Suprapubic skin (tissue), 3 donors: Measurements from ENCODE around the gene KIF19.

Source experiments
- EP300 ChIP-seq: sonication (generic); formaldehyde crosslinking; IDR thresholded peaks from one replicate; pipeline ENCODE4 v1.6.1; 2017; ENCODE audit warnings: antibody characterized with exemption
- POLR2A ChIP-seq, 2 donors: fragments of 450-650 bp; IDR thresholded peaks; one replicate each; pipeline ENCODE4 v1.6.1; 2017; ENCODE audit warnings: antibody characterized with exemption in 2 of 2, mild to moderate bottlenecking in 2 of 2, moderate library complexity in 2 of 2
- TF ChIP-seq, protein P1 (sequence below), 2 donors: fragments of 200-600 bp in 1 of 2; fragments of 450-650 bp in 1 of 2; sonication (generic) in 1 of 2; IDR thresholded peaks; one replicate each; pipeline ENCODE4 v1.5.1; 2016 to 2019; ENCODE audit warnings: antibody characterized with exemption in 2 of 2, mild to moderate bottlenecking in 1 of 2, moderate library complexity in 1 of 2

DNA sequence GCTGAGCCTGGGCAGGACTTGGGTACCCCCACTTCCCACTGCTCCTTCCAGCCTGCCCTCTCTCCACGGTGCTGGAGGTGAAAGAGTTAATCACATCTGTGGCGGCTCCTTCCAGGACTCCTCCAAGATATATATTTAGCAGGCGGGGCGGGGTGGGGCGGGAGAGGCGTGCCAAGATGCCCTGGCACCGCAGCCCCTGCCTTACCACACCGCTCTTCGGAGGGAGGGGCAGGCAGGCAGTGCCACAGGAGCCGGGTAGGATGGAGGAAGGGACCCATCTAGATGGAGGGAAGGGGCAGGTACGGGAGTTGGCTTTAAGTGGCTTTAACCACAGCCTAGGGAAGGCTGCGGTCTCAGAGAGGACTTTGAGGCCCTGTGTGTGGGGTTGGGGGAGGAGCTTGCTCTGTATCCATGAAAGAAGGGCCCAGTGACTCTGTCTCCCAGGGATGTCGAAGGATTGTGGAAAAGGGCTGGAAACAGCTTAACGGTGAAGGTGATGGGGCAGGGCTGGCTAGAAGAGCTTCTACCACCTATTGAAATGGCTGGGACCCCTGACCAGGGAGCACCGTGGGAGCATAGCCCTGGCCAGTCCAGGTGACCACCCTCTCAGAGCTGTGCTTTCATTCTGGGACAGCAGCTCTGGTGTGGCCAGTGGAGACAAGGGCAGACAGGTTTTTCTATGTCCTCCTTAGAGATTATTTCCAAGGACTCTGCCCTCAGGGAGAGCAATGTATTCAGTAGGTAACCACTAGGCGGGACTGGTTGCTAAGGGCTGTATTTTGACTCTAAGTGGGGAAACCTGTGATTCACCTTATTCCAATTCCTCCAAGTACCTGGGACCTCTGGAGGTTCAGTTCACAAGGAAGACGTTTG is 54.3 kb downstream of the KIF19 start:
- TF ChIP-seq, protein P1, sequence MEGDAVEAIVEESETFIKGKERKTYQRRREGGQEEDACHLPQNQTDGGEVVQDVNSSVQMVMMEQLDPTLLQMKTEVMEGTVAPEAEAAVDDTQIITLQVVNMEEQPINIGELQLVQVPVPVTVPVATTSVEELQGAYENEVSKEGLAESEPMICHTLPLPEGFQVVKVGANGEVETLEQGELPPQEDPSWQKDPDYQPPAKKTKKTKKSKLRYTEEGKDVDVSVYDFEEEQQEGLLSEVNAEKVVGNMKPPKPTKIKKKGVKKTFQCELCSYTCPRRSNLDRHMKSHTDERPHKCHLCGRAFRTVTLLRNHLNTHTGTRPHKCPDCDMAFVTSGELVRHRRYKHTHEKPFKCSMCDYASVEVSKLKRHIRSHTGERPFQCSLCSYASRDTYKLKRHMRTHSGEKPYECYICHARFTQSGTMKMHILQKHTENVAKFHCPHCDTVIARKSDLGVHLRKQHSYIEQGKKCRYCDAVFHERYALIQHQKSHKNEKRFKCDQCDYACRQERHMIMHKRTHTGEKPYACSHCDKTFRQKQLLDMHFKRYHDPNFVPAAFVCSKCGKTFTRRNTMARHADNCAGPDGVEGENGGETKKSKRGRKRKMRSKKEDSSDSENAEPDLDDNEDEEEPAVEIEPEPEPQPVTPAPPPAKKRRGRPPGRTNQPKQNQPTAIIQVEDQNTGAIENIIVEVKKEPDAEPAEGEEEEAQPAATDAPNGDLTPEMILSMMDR (IDR thresholded peaks at IDR 0.05) = no peak
- TF ChIP-seq POLR2A (IDR thresholded peaks at IDR 0.05) = no peak
- TF ChIP-seq EP300 = no peak
